SU-DHL-6 (cell line): ENCODE results near the gene MRPS11.

ENCODE experiments used
- H2AFZ ChIP-seq: fragments of 200-600 bp; sonication (generic); 2 replicates; pipeline ENCODE4 v1.6.1; 2014; ENCODE audit warnings: low read depth, mild to moderate bottlenecking, moderate library complexity, mixed read lengths, antibody characterized with exemption, low read length; ENCODE audit not compliant: severe bottlenecking
- H3F3A ChIP-seq: fragments of 200-600 bp; shearing (Covaris generic); 2 replicates; pipeline ENCODE4 v1.6.0; 2016; ENCODE audit warnings: antibody characterized with exemption, mild to moderate bottlenecking; ENCODE audit not compliant: insufficient read depth
- H3K27ac ChIP-seq: fragments of 200-600 bp; sonication (generic); 2 replicates; pipeline ENCODE4 v1.5.1; 2016; ENCODE audit warnings: low read depth, mild to moderate bottlenecking, low read length, moderate library complexity, mixed read lengths
- H3K27me3 ChIP-seq: fragments of 200-600 bp; sonication (generic), shearing (Covaris generic); 2 replicates; pipeline ENCODE4 v1.6.0; 2014; ENCODE audit warnings: mild to moderate bottlenecking, low read length
- H3K36me3 ChIP-seq: fragments of 200-600 bp; sonication (generic); 2 replicates; pipeline ENCODE4 v1.6.1; 2014; ENCODE audit warnings: mild to moderate bottlenecking, low read length, mixed read lengths
- H3K4me2 ChIP-seq: fragments of 300-600, 200-600 bp; shearing (Covaris generic), sonication (generic); 2 replicates; pipeline ENCODE4 v1.6.0; 2014; ENCODE audit warnings: low read length, low read depth, mild to moderate bottlenecking; ENCODE audit not compliant: poor library complexity, severe bottlenecking
- H3K4me3 ChIP-seq: fragments of 200-600 bp; sonication (generic); 2 replicates; pipeline ENCODE4 v1.5.1; 2014; ENCODE audit warnings: antibody characterized with exemption, low read length, mild to moderate bottlenecking, mixed read lengths; ENCODE audit not compliant: insufficient read depth, poor library complexity, severe bottlenecking
- H3K79me2 ChIP-seq: fragments of 200-600 bp; sonication (generic); 2 replicates; pipeline ENCODE4 v1.6.1; 2014; ENCODE audit warnings: mild to moderate bottlenecking, low read length, moderate library complexity; ENCODE audit not compliant: insufficient read depth
- H3K9ac ChIP-seq: fragments of 200-600 bp; sonication (generic); 2 replicates; pipeline ENCODE4 v1.7.0; 2014; ENCODE audit warnings: mild to moderate bottlenecking, low read length
- H3K9me2 ChIP-seq: fragments of 200-600 bp; sonication (generic); replicated peaks from 2 replicates; pipeline ENCODE4 v1.6.1; 2014; ENCODE audit warnings: low read length; ENCODE audit not compliant: insufficient read depth
- H3K9me3 ChIP-seq: fragments of 200-600 bp; sonication (generic); 2 replicates; pipeline ENCODE4 v1.6.1; 2014; ENCODE audit warnings: low read length, mixed read lengths; ENCODE audit not compliant: insufficient read depth
- H4K20me1 ChIP-seq: fragments of 200-600 bp; sonication (generic); 2 replicates; pipeline ENCODE4 v1.6.1; 2014; ENCODE audit warnings: low read depth, mild to moderate bottlenecking, antibody characterized with exemption, low read length, moderate library complexity, mixed read lengths
- CTCF ChIP-seq: fragments of 200-600 bp; sonication (generic); IDR thresholded peaks from one replicate; pipeline ENCODE4 v1.5.1; 2017; ENCODE audit warnings: antibody characterized with exemption, mild to moderate bottlenecking, low read length, moderate library complexity; ENCODE audit not compliant: insufficient read depth, poor library complexity, severe bottlenecking
- EZH2phosphoT487 ChIP-seq: fragments of 200-600 bp; sonication (generic), shearing (Covaris generic); conservative IDR thresholded peaks from 2 replicates; pipeline ENCODE4 v1.6.1; 2018; ENCODE audit warnings: mild to moderate bottlenecking, antibody characterized with exemption, low read length, moderate library complexity, mixed read lengths

The MRPS11 gene

GRCh38 chr15:88447206-88447605, 20.3 kb upstream of the MRPS11 start:
- Histone ChIP-seq H3K9ac (no peak overlapping the region), H2AFZ (no peak overlapping the region), H3K36me3 (peaks cover 4% of the 10 kb centered on the region; the same call in 1 of the 2 replicates), H3K4me2 (no peak overlapping the region), H3F3A (no peaks in the 10 kb centered on the region), H4K20me1 (no peaks in the 10 kb centered on the region), H3K9me2 (no peaks in the 10 kb centered on the region), H3K9me3 (no peaks in the 10 kb centered on the region), H3K27me3 (no peaks in the 10 kb centered on the region), H3K27ac (no peak overlapping the region), H3K79me2 (no peaks in the 10 kb centered on the region), H3K4me3 (no peak overlapping the region)
- TF ChIP-seq EZH2phosphoT487 (no peak), CTCF (no peak)

- Histone ChIP-seq H3K4me3 (no peak overlapping the region), H3K4me2 (no peak overlapping the region), H3K9me3 (no peaks in the 10 kb centered on the region), H3K36me3 (peaks cover 4% of the 10 kb centered on the region; the same call in 1 of the 2 replicates), H3F3A (no peaks in the 10 kb centered on the region), H2AFZ (no peak overlapping the region), H3K9me2 (no peaks in the 10 kb centered on the region), H4K20me1 (no peaks in the 10 kb centered on the region), H3K9ac (no peak overlapping the region), H3K79me2 (no peaks in the 10 kb centered on the region), H3K27me3 (no peaks in the 10 kb centered on the region), H3K27ac (no peak overlapping the region)
- TF ChIP-seq EZH2phosphoT487 = no peak
- no peak for TF ChIP-seq CTCF
These were observed 19.8 kb upstream of the MRPS11 start for GRCh38 chr15:88447741-88448140.

- Histone ChIP-seq H3K9me2 (no peaks in the 10 kb centered on the region), H3K79me2 (no peaks in the 10 kb centered on the region), H3K27ac (no peak overlapping the region), H3K9me3 (no peaks in the 10 kb centered on the region), H3K27me3 (no peaks in the 10 kb centered on the region), H3K9ac (no peak overlapping the region), H3K36me3 (peaks cover 4% of the 10 kb centered on the region; the same call in 1 of the 2 replicates), H3K4me2 (no peak overlapping the region), H3K4me3 (no peak overlapping the region), H4K20me1 (no peaks in the 10 kb centered on the region), H2AFZ (no peak overlapping the region), H3F3A (no peaks in the 10 kb centered on the region)
- TF ChIP-seq CTCF (no peak), EZH2phosphoT487 (no peak)
These were observed 18.5 kb upstream of the MRPS11 start for GRCh38 chr15:88448991-88449461.
